HK-2 (cell line): ENCODE data around the gene AKNA.
A peak's percentile ranks its signal among the peaks of the same experiment; 100 is the strongest.

Experiments used
- DNase-seq: peaks from one replicate; pipeline ENCODE4 v3.0.0-alpha.2; 2018; ENCODE audit not compliant: unreplicated experiment

AKNA gene

GRCh38 chr9:114374936-114375335, 12.8 kb downstream of the AKNA start:
- no peak for DNase-seq

GRCh38 chr9:114373960-114374730, 13.6 kb downstream of the AKNA start:
- DNase-seq: no peak

GRCh38 chr9:114372921-114373448, 14.8 kb downstream of the AKNA start:
- DNase-seq: peak; percentile 49

GRCh38 chr9:114371973-114372917, 15.5 kb downstream of the AKNA start:
- peak; percentile 59 for DNase-seq

- no peak for DNase-seq
Observed at GRCh38 chr9:114371343-114371944, 16.3 kb downstream of the AKNA start.

- DNase-seq: no peak
Observed at GRCh38 chr9:114370968-114371320, 16.8 kb downstream of the AKNA start.

- no peak for DNase-seq
Observed at GRCh38 chr9:114370251-114370967, 17.4 kb downstream of the AKNA start.

GRCh38 chr9:114369216-114370130, 18.3 kb downstream of the AKNA start:
- DNase-seq: no peak

- no peak for DNase-seq
Observed at GRCh38 chr9:114367772-114368569, 19.8 kb downstream of the AKNA start.

- DNase-seq: no peak
Observed at GRCh38 chr9:114367366-114367765, 20.4 kb downstream of the AKNA start.

GRCh38 chr9:114366334-114367128, 21.3 kb downstream of the AKNA start:
- DNase-seq: peak; percentile 69

- DNase-seq: no peak
Observed at GRCh38 chr9:114365194-114365593, 22.6 kb downstream of the AKNA start.

GRCh38 chr9:114364134-114365041, 23.4 kb downstream of the AKNA start:
- peak; percentile 69 for DNase-seq

GRCh38 chr9:114363424-114363823, 24.4 kb downstream of the AKNA start:
- DNase-seq: no peak

GRCh38 chr9:114362394-114362793, 25.4 kb downstream of the AKNA start:
- no peak for DNase-seq

GRCh38 chr9:114361542-114361941, 26.2 kb downstream of the AKNA start:
- no peak for DNase-seq

- no peak for DNase-seq
Observed at GRCh38 chr9:114359801-114360200, 28.0 kb downstream of the AKNA start.

- DNase-seq: no peak
Observed at GRCh38 chr9:114357911-114358328, 29.9 kb downstream of the AKNA start.
